NB4 (cell line): ENCODE results near the gene ZNF320.
A peak's percentile ranks its signal among the peaks of the same experiment; 100 is the strongest.

Experiments
- DNase-seq: peaks from one replicate; pipeline ENCODE4 v3.0.0; 2010; ENCODE audit warnings: low read depth
- H3K4me3 ChIP-seq: one replicate; pipeline ENCODE4 v1.5.1; 2011; ENCODE audit warnings: mild to moderate bottlenecking, low read depth, low read length, moderate library complexity
- POLR2A ChIP-seq: IDR thresholded peaks from 2 replicates; pipeline ENCODE4 v1.6.1; 2011; ENCODE audit warnings: mild to moderate bottlenecking; ENCODE audit not compliant: insufficient read length; ENCODE audit errors: extremely low read depth

The ZNF320 gene

DNA sequence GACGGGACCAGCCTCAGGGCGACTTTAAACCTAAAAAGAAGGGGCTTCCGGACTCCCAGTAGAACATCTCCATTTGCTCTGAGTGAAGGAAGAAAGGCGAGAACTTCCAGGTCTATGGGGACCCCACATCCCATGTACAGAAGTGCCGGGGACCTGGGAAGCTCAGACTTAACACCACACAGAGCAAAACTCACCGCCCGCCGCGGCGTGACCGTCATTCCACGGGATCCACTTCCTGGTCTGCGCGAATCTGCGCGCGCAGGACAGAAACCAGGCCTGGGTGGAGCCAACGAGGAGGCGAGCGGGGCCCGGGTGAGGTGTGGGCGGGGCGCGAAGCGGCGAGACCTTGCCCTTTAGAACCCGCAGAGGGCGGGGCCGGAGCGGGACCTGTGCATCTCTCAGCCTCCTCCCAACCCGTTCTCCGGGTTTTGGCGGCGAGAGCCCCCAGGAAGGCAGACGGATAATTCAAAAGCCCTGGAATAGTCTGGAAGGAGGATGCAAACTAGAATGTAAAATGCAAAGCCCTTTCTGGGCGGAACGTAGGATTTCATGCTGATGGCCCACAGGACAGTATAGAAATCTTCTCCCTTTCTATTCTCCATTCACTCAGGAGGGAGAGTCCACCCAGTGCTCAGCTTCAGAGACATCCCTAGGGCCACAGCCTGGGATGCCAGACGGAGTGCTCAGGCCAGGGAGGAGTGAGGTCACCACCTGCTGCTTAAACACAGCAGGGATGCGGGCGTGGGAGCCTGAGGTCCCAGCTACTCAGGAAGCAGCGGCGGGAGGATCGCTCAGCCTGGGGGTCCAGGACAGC lies 39.9 kb downstream of the ZNF320 start, which contains the start of gene ZNF468:
Gene ZNF468 (minus strand): TSS at position 242 of the 814 bp plus-strand sequence. CDS start 3,347 bp downstream, outside the sequence.
- peak; percentile 69 for DNase-seq
- TF ChIP-seq POLR2A, result peak; percentile 46
- H3K4me3 ChIP-seq, result peak within 1 kb of the TSS; percentile 81

GRCh38 chr19:52856540-52857377 lies 40.7 kb downstream of the ZNF320 start:
- peak; percentile 10 for DNase-seq
- peak overlapping the region; percentile 81 for H3K4me3 ChIP-seq
